PC-9 (cell line): ENCODE data around the gene PPM1H. TPM values are rescaled to one million over a fixed set of nuclear protein-coding genes. Genes with fewer than 3 reads are reported as not detected.

Experiments used
- BruUV-seq: library from RNA; stranded (reverse); fragments of 400-500 nt; replicated peaks from 2 replicates; lab custom pipeline; 2021; lab: Mats Ljungman, UMichigan
- CTCF ChIA-PET: fragments of 300-600 bp; sonication (Branson Sonifier 250); formaldehyde crosslinking; loops from one replicate; lab custom pipeline; 2022; ENCODE audit warnings: antibody characterized with exemption; lab: Charles Lee
- POLR2A ChIA-PET: fragments of 300-600 bp; sonication (Branson Sonifier 250); formaldehyde crosslinking; loops from one replicate; lab custom pipeline; 2022; ENCODE audit warnings: antibody characterized with exemption; ENCODE audit not compliant: unreplicated experiment; lab: Charles Lee
- DNase-seq, 2 experiments: peaks; one replicate each; pipeline versions ENCODE4 v3.0.0 to v3.0.0-alpha.2; 2015 to 2022; ENCODE audit warnings: mixed read lengths in 1 of 2
- H2AFZ ChIP-seq: fragments of 200-600 bp; sonication (generic); 2 replicates; pipeline ENCODE4 v1.8.1; 2017; ENCODE audit warnings: antibody characterized with exemption
- H3F3A ChIP-seq: fragments of 200-600 bp; sonication (generic); 2 replicates; pipeline ENCODE4 v1.8.1; 2017; ENCODE audit warnings: antibody characterized with exemption, mild to moderate bottlenecking, low read depth; ENCODE audit not compliant: insufficient read depth
- H3K27ac ChIP-seq: fragments of 200-600 bp; sonication (generic); 2 replicates; pipeline ENCODE4 v1.6.1; 2016; ENCODE audit warnings: mixed run types
- H3K27me3 ChIP-seq: fragments of 200-600 bp; sonication (generic); 2 replicates; pipeline ENCODE4 v1.6.1; 2016; ENCODE audit warnings: low read depth, mixed run types; ENCODE audit not compliant: insufficient read depth
- H3K36me3 ChIP-seq: fragments of 200-600 bp; sonication (generic); 2 replicates; pipeline ENCODE4 v1.6.1; 2016; ENCODE audit warnings: low read depth, mixed run types
- H3K4me1 ChIP-seq: fragments of 200-600 bp; sonication (generic); replicated peaks from 2 replicates; pipeline ENCODE4 v1.6.1; 2016; ENCODE audit warnings: mixed run types; ENCODE audit not compliant: insufficient read depth
- H3K4me2 ChIP-seq: fragments of 200-600 bp; sonication (generic); 2 replicates; pipeline ENCODE4 v1.6.1; 2017; ENCODE audit warnings: mixed run types
- H3K4me3 ChIP-seq: fragments of 200-600 bp; sonication (generic); 2 replicates; pipeline ENCODE4 v1.6.1; 2016; ENCODE audit warnings: mixed run types
- H3K79me2 ChIP-seq: fragments of 200-600 bp; sonication (generic); 2 replicates; pipeline ENCODE4 v1.6.1; 2017; ENCODE audit warnings: low read depth, mixed run types
- H3K9me2 ChIP-seq: fragments of 200-600 bp; sonication (generic); 2 replicates; pipeline ENCODE4 v1.8.1; 2017; ENCODE audit warnings: mild to moderate bottlenecking; ENCODE audit not compliant: insufficient read depth
- H3K9me3 ChIP-seq: fragments of 200-600 bp; sonication (generic); 2 replicates; pipeline ENCODE4 v1.8.1; 2016; ENCODE audit warnings: low read depth; ENCODE audit not compliant: insufficient read depth
- H4K20me1 ChIP-seq: fragments of 200-600 bp; sonication (generic); 2 replicates; pipeline ENCODE4 v1.8.1; 2017; ENCODE audit not compliant: insufficient read depth
- CTCF ChIP-seq: fragments of 200-600 bp; sonication (generic); conservative IDR thresholded peaks from 2 replicates; pipeline ENCODE4 v1.6.1; 2017; ENCODE audit warnings: mixed run types, antibody characterized with exemption, mild to moderate bottlenecking, moderate library complexity
- EZH2 ChIP-seq: fragments of 200-600 bp; sonication (generic); IDR thresholded peaks from 2 replicates; pipeline ENCODE4 v1.8.0; 2017; ENCODE audit warnings: antibody characterized with exemption, low read depth
- intact Hi-C: fragments of 100-400 bp; cut with micrococcal nuclease; formaldehyde crosslinking; loops from one replicate; pipeline ENCODE4 v1.10.0; 2022; ENCODE audit not compliant: unreplicated experiment
- total RNA-seq: library from RNA; stranded (reverse); gene quantifications from 2 replicates; pipeline ENCODE4 v1.2.3, GENCODE V29; 2021

PPM1H gene
- total RNA-seq, 1 experiment from 2014 or later = 11.4 TPM

GRCh38 chr12:62714774-62715721 lies 219.9 kb downstream of the PPM1H start:
- H3K9me3 ChIP-seq = no peaks in the 10 kb centered on the region
- H3K36me3 ChIP-seq = 0 out of 2 replicates have a peak, but pooled peaks cover 8% of the 10 kb centered on the region
- CTCF ChIA-PET = no interaction called here
- peaks cover 4% of the 10 kb centered on the region; the same call in 1 of the 2 replicates for H3F3A ChIP-seq
- H3K4me2 ChIP-seq = no peak overlapping the region
- H3K27ac ChIP-seq = no peak overlapping the region
- H3K9me2 ChIP-seq = no peaks in the 10 kb centered on the region
- no peak for DNase-seq
- H3K79me2 ChIP-seq = no peaks in the 10 kb centered on the region
- BruUV-seq = no TSS peak
- POLR2A ChIA-PET = no interaction called here
- no peak overlapping the region for H3K4me3 ChIP-seq
- no peak for TF ChIP-seq EZH2
- intact Hi-C loops = no loop called here
- H3K4me1 ChIP-seq = peaks cover 34% of the 10 kb centered on the region
- H3K27me3 ChIP-seq = no peaks in the 10 kb centered on the region
- no peak overlapping the region for H2AFZ ChIP-seq
- H4K20me1 ChIP-seq = no peaks in the 10 kb centered on the region

- H4K20me1 ChIP-seq = no peaks in the 10 kb centered on the region
- no peaks in the 10 kb centered on the region for H3K27me3 ChIP-seq
- ChIA-PET CTCF (no interaction called here), POLR2A (no interaction called here)
- H3K4me2 ChIP-seq = no peak overlapping the region
- H2AFZ ChIP-seq = no peak overlapping the region
- no peak overlapping the region for H3K27ac ChIP-seq
- no peak overlapping the region for H3K4me3 ChIP-seq
- BruUV-seq = no TSS peak
- TF ChIP-seq CTCF (no peak), EZH2 (no peak)
- H3K9me2 ChIP-seq = no peaks in the 10 kb centered on the region
- no peaks in the 10 kb centered on the region for H3K36me3 ChIP-seq
- H3K79me2 ChIP-seq = no peaks in the 10 kb centered on the region
- peaks cover 32% of the 10 kb centered on the region for H3K4me1 ChIP-seq
- peaks cover 4% of the 10 kb centered on the region; the same call in 1 of the 2 replicates for H3F3A ChIP-seq
- H3K9me3 ChIP-seq = no peaks in the 10 kb centered on the region
- DNase-seq = no peak
- intact Hi-C loops = no loop called here
Observed at GRCh38 chr12:62714181-62714773, 220.7 kb downstream of the PPM1H start.

- Histone ChIP-seq H3K36me3 (no peaks in the 10 kb centered on the region), H3K27me3 (no peaks in the 10 kb centered on the region), H3K79me2 (no peaks in the 10 kb centered on the region), H3K4me1 (peaks cover 27% of the 10 kb centered on the region), H4K20me1 (no peaks in the 10 kb centered on the region), H3K9me3 (no peaks in the 10 kb centered on the region), H3K4me2 (no peak overlapping the region), H2AFZ (no peak overlapping the region), H3K9me2 (no peaks in the 10 kb centered on the region), H3K27ac (no peak overlapping the region), H3F3A (no peaks in the 10 kb centered on the region), H3K4me3 (no peak overlapping the region)
- intact Hi-C loops = no loop called here
- POLR2A ChIA-PET = no interaction called here
- DNase-seq = no peak
- no TSS peak for BruUV-seq
- TF ChIP-seq EZH2 (no peak), CTCF (no peak)
- CTCF ChIA-PET = no interaction called here
Observed at GRCh38 chr12:62713723-62714122, 221.2 kb downstream of the PPM1H start.
